Right lobe of liver (tissue), 4 donors: ENCODE measurements around the gene CCIN.

Experiments
- CTCF ChIP-seq, 4 donors: fragments of 200-600 bp in 3 of 4; fragments of 450-650 bp in 1 of 4; IDR thresholded peaks; one replicate each; pipeline versions ENCODE4 v1.5.1 to v1.8.0; 2016 to 2022; ENCODE audit warnings: antibody characterized with exemption in 4 of 4, mild to moderate bottlenecking in 2 of 4
- POLR2A ChIP-seq: fragments of 450-650 bp; IDR thresholded peaks from one replicate; pipeline ENCODE4 v1.6.1; 2017; ENCODE audit warnings: antibody characterized with exemption, mild to moderate bottlenecking
- donor health status: DM: no; HTN: no; CAD: no.
- donor health status: DM: no; HTN: no; CAD: no.
- donor health status: DM: no; HTN: yes; CAD: no.

- no peak for TF ChIP-seq POLR2A
- TF ChIP-seq CTCF (IDR thresholded peaks at IDR 0.05): no peak
Measured at GRCh38 chr9:36135741-36136271, 33.4 kb upstream of the CCIN start.
